ENCODE measurements around the gene TMEM158.

Gene TMEM158

DNA sequence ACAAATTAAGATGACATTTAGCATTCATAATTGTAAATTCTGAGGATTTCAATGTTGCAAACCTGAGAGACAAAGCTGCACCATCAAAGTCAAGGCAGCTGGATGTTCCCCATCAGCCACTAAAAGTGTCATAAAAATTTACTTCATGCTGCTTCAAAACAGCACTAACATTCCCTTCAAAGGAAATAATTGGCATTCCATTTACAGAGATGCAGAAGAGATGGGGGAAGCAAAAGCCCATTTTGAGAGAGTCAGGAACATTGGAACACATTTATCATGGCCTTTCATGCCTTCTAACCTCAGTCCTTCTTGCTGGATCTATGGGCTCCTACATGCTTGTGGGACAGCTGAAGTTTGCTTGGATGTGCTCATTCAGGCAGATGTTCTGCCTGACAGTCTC is 6.4 kb upstream of the TMEM158 start:
- DNase-seq = no peak

DNA sequence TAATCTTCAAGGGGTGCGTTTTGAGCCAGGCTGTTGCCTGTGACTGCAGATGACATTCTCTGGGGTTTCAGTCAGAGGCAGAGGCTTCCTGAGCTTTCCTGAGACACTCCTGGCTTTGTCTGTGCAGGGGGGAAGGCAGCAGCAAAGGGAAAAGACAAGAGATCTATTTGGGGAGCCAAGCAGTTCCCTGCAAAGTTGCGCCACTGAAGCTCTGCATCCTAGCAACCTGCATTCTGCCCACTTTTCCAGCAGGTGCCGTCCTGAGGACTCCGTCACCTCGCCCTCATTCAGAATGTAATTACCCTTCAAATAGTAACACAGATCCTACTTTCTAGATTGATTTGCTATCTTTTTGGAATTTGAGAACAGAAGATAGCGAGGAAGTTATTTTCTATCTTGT is 1.9 kb upstream of the TMEM158 start:
- no peak for DNase-seq

DNA sequence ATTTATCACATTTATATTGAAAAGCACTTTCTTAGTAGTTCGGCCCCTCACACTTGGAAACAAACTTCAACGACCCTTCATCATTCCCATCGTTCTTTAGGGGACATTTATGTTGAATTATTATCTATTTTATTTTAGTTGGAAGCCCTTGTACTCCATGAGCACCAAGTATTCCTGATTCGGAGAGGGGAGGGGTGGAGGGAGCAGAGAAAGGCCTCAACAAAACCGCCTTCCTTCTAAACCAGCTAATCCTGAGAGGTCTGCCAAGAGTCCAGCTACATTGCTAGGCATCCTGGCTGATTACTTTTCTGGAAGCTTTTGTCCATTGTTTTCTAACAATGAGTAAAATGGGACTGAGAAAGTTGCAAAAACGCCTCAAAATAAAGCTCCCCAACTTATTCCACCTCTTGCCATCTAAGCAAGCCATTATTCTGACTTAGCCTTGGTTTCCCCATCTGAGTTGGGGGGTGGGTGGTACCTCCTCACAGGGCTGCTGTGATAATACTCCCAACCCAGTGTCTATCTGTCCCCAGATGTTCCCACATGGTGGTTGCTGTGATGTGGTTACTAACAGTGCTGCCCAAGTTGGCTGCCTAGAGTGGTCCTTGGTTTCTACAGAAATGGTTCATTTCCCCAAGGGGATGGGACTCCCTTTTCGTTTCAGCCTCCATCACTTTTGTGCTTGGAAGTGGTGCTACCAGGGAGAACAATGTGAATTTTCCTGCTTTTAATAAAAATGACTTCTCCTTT is 1.2 kb upstream of the TMEM158 start:
- DNase-seq = no peak

DNA sequence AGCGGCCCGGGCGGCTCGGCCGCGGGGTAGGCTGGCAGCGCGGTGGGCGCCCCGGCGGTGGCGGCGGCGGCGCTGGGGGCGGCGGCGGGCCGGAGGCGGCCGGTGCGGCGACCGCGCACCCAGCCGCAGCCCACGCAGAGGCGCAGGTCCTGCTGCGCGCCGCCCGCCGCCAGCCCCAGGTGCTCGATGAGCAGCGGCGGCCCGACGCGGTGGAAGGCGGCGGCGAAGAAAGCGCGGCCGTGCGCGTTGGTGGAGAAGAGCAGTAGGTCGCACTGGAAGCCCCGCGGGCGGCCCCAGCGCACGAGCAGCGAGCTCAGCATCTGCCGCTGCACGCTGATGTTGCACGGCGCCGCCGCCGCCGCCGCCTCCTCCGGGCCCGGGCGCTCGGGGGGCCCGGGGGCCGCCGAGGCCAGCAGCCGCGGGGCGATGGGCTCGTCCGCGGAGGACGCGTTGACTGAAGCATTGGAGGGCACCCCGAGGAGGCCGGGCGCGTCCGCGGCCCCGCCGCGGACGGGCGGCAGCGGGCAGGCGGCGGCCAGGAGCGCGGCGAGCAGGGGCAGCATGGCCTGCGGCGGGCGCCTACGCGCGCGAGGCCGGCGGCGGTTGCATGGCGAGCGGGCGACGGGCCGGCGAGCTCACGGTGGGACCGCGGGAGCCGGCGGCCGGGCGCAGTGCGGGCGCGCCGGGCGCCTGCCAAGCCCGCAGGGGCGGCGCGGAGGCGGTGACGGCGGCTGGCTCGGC is 452 bp downstream of the TMEM158 start:
- peak in 1 of 2 donors; percentile 13 for DNase-seq

DNA sequence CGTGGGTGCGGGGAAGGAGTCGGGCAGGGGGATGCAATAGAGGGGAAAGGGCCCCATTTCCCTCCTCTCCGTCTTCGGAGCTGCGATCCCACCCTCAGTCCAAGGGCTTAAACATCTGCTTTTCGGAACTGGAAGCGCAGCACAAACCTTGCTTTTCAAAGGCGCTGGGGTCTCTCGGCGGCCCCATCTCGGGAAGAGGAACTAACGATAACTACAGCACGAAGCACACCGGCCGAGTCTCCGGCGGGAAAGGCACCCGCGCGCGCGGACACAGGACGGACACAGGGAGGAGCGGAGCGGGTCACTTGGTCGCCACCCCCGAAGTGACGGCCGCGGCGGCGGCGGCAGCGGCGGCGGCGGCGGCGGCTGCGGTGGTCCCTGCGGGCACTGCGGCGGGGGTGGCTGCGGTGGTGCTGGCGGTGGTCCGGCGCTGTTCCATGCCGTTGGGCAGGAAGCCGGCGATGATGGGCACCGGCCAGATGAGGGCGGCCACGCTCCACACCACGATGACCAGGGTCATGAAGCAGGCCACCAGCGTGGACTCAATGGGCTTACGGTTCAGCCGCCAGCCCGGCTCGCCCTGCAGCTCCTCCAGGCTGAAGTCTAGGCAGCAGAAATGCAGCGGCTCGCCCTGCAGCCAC is 1.1 kb downstream of the TMEM158 start:
- peak; percentile 71 to 79 for DNase-seq

DNA sequence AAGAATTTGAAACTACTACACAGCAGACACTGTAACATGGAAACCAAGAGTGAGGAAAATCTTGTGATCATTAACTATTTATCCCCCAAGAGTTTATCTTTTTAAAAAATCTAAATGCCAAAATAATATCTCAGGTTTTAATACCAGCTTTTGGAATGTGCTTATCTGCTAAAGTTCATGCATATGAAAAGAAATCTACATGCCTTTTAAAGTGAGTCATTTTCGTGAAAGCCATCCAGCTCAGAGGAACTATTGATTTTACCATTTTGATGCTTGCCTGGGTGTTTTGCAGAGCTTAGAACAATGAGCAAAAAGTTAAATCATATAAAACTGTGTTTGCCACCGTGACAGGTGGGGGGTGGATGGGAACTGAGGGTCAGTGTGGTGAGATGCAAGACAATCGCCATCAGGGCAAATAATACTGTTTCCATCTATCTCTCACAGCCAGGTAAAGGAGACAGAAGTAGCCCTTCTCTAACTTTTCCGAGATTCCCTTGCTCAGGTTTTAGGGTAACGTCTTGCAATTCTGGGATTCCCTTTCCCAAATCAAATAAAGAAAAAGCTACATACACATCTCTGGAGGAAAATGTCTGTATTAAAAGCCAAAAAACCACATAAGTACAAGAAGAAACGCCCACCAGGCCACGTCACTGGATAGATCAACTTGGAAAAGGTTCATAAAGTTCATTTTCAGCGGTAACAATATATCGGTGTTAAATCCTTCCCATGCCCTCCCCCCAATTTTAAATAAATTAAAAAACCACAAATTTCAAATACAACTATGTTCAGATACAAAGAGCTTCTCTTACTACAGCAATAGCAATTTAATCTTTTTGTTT is 2.0 kb downstream of the TMEM158 start:
- DNase-seq = peak in 1 of 2 donors; percentile 46

DNA sequence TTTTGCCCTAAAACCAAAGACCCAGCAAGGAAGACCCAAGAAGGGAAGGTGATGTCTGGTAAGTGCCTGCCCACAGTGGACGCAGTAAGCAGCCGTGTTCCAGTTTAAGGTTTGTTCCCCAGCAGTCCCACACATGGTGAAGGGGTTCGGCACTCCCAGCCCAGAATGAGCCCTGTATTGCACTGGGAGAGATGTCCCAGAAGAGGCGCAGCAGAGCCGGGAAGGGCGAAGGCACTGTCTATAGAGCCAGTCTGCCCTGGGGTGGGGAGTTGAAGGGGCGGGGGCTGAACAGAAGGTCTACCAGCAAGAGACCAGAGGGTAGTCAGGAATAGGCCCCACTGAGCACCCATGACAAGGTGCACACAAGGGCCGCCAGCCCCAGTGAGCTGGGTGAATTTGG is 6.4 kb downstream of the TMEM158 start:
- DNase-seq = no peak

DNA sequence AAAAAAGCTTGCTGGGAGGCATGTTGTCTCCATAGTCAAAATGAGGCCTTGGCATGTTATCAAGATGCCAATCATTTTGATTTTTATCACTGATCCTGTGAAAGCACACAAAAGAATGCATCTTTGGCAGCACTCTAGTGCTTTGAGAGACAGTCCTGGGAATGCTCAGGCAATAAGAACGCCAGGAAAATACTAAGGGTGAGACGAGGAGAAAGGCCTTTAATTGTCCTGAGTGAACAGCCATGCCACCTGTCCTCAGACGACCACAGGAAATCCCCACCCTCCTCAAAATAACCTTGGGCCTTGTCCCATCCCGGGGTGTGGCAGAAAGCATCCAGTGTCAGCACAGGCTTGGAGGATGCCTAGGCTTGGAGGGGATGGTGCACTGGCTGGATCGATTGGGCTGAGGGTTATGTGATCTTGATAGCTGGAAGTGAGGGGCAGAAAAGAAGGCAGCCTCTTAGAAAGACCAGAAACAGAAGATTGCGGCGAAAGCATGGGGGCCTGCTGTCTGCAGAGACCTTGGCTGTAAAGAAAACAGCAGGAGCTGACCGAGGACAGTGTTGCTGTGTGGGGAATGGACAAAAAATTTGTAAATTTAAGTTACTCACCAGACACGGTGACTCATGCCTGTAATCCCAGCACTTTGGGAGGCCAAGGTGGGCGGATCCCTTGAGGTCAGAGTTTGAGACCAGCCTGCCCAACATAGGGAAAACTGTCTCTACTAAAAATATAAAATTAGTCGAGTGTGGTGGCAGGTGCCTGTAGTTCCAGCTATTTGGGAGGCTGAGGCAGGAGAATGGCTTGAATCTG is 7.3 kb downstream of the TMEM158 start:
- peak; percentile 51 to 62 for DNase-seq

DNA sequence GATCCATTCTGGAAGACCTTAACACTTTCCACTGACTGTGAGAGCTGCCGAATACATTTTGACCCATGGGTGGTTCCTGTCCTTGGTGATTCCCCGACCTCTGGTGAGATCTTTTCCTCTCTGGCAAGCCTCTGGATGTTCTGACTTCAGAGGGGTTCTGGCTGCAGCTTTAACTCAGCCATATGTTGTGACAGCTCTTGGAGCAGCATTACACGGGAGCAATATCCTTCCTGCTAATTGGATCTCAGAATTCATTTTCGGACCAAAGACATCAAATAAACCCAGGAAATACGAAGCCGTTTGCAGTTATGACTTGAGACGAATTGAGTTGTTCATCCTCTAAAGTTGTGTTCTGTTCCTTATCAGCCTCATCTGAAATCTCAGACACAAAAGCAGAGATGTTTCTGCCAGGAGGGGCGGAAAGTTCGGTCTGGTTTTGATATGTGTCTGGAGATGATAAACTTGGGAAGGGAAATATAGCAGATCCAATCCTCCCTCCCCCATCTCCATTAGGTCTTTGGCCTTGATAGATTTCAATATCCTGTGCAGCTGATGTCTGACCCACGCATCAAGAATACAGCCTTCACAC is 10.0 kb downstream of the TMEM158 start:
- no peak for DNase-seq

DNA sequence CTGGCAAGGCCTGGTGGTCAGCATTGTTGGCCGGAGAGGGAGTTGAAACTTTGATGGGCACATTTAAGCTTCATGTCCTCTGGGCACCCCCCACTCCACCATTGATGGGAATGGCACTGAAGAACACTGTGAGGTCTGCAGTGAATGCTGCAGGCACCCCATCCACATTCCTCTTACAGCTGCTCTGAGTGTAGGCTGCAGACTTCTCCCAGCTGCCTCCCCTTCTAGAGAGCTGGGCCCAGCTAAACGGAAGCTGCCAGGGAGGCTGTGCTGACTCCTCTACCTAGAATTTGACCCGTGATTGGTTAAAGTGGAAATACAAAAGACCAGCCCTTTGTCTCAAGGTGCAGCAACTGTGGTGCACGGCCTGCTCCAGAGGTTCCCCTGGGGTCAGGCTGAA is 10.6 kb downstream of the TMEM158 start:
- DNase-seq = no peak

DNA sequence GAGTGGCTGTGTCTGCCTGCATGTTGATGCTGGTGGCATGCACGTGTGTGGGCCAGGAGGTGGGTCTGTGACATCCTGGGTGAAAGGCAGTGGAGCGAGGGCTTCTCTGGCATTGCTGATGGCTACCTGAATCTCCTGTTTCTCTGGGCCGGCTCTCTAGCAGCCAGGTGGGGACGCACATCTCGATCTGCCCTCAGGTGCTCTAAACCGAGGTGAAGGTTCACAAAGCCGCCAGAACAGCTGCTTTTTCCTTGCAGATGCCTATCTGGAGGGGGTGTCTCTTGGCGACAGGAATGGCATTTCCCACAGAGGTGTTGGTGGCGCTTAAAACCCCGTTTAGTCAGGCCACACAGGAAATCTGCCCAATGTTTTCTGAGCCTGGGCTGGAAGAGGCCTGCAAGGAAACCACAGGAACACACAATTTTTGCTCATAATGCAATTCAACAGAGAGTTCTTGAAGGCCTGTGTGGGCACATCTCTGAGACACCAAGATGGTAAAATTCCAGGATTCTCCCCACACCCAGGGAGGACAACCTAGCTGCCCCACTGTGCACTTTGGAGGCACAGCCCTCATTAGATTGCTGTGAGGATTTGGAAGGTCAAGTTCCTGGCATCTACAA is 11.9 kb downstream of the TMEM158 start:
- DNase-seq = no peak

DNA sequence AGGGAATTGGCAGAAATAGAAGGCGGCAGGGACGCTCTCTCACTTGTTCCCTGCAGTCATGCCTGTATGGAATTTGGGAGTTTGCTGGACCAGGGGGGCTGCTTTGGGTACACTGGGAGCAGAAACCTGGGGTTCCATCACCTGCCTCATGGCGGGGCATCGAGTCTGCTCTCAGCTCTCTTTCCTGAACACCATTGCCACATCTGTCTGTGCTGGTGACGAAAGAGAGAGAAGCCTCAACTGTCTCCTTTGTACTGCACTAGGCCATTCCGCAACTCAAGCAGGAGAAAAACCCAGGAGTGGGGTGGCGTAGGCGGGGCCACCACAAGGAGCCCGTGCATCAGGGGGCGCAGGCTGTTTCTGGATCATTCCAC is 14.0 kb downstream of the TMEM158 start:
- DNase-seq = no peak

DNA sequence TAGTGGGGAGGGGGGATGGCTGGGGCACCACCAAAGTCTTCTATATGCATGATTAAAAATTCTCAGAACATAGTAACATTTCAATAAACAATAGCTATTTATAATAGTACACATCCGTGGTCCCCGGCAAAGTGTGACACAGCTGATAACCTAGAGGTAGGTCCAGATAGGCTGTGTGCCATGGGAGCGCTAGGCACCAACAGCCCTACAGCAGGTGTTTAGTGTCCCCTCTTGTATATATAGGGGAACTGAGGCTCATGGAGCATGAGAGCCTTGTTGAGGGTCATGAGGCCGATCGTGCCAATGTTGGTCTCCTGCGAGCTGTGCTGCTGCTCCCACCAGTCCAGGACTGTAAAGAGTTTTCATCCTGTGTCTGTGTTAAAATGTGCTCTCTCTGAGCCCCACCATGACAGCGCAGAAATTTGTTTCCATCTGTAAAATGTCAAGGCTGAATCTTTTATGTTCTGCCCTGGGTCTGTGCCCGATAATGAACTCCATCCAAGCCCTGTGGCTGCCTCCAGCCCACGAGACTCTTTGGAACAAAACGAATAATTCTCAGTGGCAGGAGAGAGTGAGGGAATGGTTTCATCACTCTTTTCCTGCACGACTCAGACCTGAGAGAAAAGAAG is 14.5 kb downstream of the TMEM158 start:
- no peak for DNase-seq

DNA sequence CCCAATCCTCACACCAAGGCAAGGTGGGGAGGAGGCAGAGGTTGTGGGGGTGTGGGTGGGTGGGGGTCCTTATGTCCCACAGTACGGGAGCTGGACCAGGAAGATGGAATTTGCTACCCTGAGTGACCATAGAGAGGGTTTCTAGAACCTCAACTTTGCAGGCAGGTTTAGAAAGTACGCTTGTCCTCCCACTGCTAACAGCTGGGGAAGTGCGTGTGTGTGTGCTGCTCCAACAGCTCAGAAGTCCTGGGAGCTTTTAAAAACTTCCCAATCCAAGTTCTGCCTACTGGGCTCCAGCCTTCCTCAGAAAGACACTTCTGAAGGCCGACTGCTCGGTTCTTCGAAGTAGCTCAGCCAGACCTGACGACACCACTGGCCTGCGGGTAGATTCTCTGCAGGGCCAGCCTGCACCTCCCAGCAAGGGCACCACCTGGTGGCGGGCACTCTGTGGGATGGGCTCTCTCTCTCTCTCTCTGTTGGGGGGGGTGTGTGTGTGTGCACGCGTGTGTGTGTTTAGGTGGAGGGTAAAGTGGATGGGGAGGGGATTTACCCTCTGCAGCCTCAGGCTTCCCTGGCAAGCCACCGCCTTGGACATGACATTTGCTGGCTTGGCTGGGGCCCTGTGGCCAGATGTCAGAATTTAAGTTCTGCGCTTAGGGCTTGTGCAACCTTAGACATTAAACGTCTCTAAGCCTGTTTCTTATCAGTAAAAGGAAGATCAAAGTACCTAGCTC is 15.6 kb downstream of the TMEM158 start:
- DNase-seq = peak; percentile 33 to 78

DNA sequence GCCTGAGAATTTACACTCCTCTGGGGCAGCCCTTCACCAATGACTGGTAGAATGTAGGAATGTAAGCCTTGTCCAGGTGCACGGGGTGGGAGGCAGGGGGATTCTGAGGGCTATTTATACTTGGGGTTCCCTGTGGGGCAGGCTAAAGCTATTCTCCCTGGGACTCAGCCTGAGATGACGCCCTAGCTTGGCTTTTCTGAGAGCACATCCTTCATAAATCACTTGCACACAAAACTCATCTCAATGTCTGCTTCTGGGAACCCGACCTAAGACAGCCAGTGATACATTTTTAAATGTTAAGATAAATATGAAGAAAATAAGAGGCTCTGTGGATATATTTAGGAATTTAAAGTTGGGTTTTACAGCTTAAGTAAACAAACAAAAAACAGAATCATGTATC is 16.6 kb downstream of the TMEM158 start:
- no peak for DNase-seq

DNA sequence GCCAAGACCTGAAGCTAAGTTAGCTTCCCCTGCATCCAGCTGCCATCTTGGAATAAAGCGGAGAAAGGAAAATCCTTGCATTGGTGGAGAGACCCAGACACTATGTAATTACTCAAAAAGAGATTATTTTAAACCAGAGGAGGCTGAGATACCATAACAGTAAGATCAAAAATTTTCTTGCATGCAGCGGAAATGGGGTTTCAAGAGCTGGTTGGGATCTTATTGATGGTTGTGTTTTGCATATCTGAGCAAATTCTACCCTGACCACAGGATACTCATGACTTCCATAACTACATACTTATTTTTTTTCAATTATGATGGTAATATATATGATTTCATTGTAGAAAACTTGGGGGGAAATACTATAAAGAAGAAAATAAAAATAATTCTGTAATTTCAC is 17.5 kb downstream of the TMEM158 start:
- no peak for DNase-seq

DNA sequence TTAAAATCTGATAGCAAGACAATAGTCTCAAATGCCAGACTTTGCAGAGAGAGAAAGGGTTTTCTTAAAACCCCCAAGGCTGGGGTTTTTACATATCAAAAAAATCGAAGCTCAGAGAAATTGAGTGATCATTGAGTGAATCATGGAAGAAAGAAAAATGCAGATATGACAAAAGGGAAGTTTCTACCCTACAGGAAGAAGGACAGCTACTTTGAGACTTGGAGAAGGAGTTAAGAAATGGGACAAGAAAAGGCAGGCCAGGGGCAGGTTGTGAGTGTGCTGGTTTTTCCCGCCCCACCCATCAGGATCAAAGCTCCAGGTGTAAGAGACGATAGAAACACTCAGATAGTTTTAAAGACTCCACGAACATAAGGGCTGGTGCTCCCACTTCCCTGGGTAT is 18.6 kb downstream of the TMEM158 start:
- DNase-seq = no peak

DNA sequence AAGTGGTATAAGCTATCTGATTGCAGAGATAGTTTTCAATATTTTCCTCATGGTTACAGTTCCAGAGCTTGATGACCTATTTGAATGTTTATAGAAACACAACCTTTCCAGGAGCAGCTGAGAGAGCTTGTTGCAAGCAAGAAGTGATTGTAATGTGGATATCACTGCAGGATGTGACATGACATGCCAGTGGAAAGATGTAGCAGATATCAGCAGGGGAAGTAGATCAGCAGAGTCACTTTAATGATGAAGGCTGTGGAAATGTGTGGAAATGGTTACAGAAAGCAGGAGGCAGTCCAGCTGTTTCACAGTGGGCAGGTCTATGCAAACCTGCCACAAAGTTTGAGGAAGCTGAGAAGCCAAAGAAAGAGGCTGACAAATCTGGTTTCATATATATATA is 21.0 kb downstream of the TMEM158 start:
- DNase-seq = peak; percentile 20 to 29

DNA sequence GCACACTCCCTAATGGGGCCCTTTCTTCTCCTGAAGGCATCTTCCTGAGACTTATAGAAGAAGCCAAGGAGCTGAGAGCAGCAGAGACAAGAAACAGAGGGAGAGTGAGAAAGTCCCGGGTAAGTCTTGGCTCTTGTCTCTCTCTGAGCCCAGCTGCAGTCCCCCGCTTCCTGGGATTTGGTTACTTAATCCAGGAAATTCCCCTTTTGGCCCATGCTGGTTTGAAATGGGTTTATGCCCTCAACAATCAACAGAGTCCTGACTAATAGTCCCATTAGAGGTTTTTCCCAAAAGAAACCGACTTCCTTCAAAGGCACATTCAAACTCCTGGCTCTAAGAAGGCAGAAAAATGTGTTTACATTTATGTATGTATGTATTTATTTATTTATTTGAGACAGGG is 22.0 kb downstream of the TMEM158 start:
- peak; percentile 66 to 67 for DNase-seq
